ENCODE data around the gene FGD5. TPM values are rescaled to one million over a fixed set of nuclear protein-coding genes. Genes with fewer than 3 reads are reported as not detected.

The FGD5 gene
- polyA plus RNA-seq, 1 of the 3 experiments (the other 2 are of a cell fraction) = not detected

GRCh38 chr3:14796403-14797077, 22.2 kb upstream of the FGD5 start (continued):
- TF ChIP-seq USF2 (IDR thresholded peaks at IDR 0.05; ENCODE audit: borderline replicate concordance, low read depth, low read length) = no peak
- no peak for TF ChIP-seq RFX5 (IDR thresholded peaks at IDR 0.05; ENCODE audit: low read length)
- TF ChIP-seq REST (IDR thresholded peaks at IDR 0.05; ENCODE audit: low read depth, low read length) = no peak
- TF ChIP-seq, protein P1, sequence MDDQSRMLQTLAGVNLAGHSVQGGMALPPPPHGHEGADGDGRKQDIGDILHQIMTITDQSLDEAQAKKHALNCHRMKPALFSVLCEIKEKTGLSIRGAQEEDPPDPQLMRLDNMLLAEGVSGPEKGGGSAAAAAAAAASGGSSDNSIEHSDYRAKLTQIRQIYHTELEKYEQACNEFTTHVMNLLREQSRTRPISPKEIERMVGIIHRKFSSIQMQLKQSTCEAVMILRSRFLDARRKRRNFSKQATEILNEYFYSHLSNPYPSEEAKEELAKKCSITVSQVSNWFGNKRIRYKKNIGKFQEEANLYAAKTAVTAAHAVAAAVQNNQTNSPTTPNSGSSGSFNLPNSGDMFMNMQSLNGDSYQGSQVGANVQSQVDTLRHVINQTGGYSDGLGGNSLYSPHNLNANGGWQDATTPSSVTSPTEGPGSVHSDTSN (IDR thresholded peaks at IDR 0.05) = no peak
- no peak for TF ChIP-seq NFIC (IDR thresholded peaks at IDR 0.05; ENCODE audit: borderline replicate concordance)
- no peak for TF ChIP-seq POLR2AphosphoS5 (IDR thresholded peaks at IDR 0.05; ENCODE audit: low read depth, low read length)
- TF ChIP-seq TAF1 (IDR thresholded peaks at IDR 0.05; ENCODE audit: borderline replicate concordance, low read depth, low read length) = no peak
- TF ChIP-seq SIN3A (IDR thresholded peaks at IDR 0.05; ENCODE audit: borderline replicate concordance, low read depth, low read length) = no peak

DNA sequence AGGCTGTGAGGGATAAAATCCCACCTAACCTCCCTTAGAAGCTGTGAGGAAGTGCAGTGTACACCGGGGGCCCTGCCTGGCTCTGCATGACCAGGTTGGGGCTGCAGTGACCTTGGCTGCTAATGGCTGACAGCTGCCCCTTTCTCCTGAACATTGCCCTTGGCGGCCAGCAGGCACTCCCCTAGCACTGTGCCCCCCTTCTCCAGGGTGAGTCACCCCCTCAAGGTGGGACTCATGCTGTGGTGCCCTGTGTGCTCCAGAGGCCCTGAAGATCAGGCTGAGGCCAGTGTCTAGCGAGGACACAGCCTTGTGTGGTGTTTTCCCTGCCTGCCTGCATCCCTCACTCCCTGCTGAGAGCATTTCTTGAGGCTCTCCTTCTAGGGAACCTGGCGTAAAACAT, 21.0 kb upstream of the FGD5 start:
- no peak for DNase-seq
- H3F3A ChIP-seq (replicated peaks; ENCODE audit: insufficient read depth) = no peaks in the 10 kb centered on the region
- no peaks in the 10 kb centered on the region for H3K9me3 ChIP-seq
- 30% methylated on average over 3 of the region's 4 CpGs for WGBS (ENCODE audit: low lambda C conversion rate)
- no peaks in the 10 kb centered on the region for H3K79me2 ChIP-seq (ENCODE audit: insufficient read depth)
- POLR2A ChIA-PET = no interaction called here
- no peaks in the 10 kb centered on the region for H3K9me2 ChIP-seq
- no peak overlapping the region for H3K4me2 ChIP-seq
- H2AFZ ChIP-seq (ENCODE audit: low read depth) = no peak overlapping the region
- H3K36me3 ChIP-seq (replicated peaks in 1 of 2; ENCODE audit: control insufficient read depth in 1 of 2, insufficient read depth in 2 of 2, low read length in 1 of 2) = no peaks in the 10 kb centered on the region
- no peak overlapping the region for H3K27ac ChIP-seq (ENCODE audit: low read depth in 2 of 2, low read length in 1 of 2)
- CTCF ChIA-PET = interaction anchor here (0.7 to 2.1 kb wide), 5 partner anchors 25 to 129 kb away, joined by 3 to 9 read pairs (median 3); no protein-coding TSS in a partner anchor
- no peaks in the 10 kb centered on the region for H4K20me1 ChIP-seq (ENCODE audit: insufficient read depth)
- no peak overlapping the region for H3K9ac ChIP-seq
- no peak overlapping the region for H3K4me3 ChIP-seq (ENCODE audit: low read depth in 2 of 2, low read length in 1 of 2)
- no peaks in the 10 kb centered on the region; a peak in 1 of 4 replicates for H3K4me1 ChIP-seq (ENCODE audit: control insufficient read depth in 1 of 2, insufficient read depth in 2 of 2, low read depth in 1 of 2, low read length in 1 of 2)
- H3K27me3 ChIP-seq (ENCODE audit: insufficient read depth) = no peaks in the 10 kb centered on the region
- no peak for TF ChIP-seq MEF2A (IDR thresholded peaks at IDR 0.05; ENCODE audit: borderline replicate concordance, low read depth)
- no peak for TF ChIP-seq NRF1 (IDR thresholded peaks at IDR 0.05; ENCODE audit: low read depth, low read length)
- TF ChIP-seq FOXJ3 (CRISPR knock-in tag; IDR thresholded peaks at IDR 0.05) = no peak
- TF ChIP-seq REST (IDR thresholded peaks at IDR 0.05; ENCODE audit: low read depth, low read length) = no peak
- no peak for TF ChIP-seq RXRA (IDR thresholded peaks at IDR 0.05; ENCODE audit: borderline replicate concordance, low read depth)
- TF ChIP-seq FOXM1 (IDR thresholded peaks at IDR 0.05; ENCODE audit: low read depth) = no peak
- TF ChIP-seq, protein P1 (IDR thresholded peaks at IDR 0.05) = no peak
- no peak for TF ChIP-seq SIN3A (IDR thresholded peaks at IDR 0.05; ENCODE audit: borderline replicate concordance, low read depth, low read length)
- no peak for TF ChIP-seq RFX5 (IDR thresholded peaks at IDR 0.05; ENCODE audit: low read length)
- no peak for TF ChIP-seq CHD2 (IDR thresholded peaks at IDR 0.05; ENCODE audit: low read length, partially characterized antibody)
- TF ChIP-seq RAD21 (IDR thresholded peaks at IDR 0.05; ENCODE audit: low read length) = no peak
- TF ChIP-seq EP300 (IDR thresholded peaks at IDR 0.05; ENCODE audit: borderline replicate concordance in 1 of 2, low read depth in 1 of 2, low read length in 1 of 2) = no peak
- no peak for TF ChIP-seq FOSL2 (IDR thresholded peaks at IDR 0.05; ENCODE audit: borderline replicate concordance, low read depth)
- no peak for TF ChIP-seq SMC3 (IDR thresholded peaks at IDR 0.05; ENCODE audit: low read depth, low read length)

Data from SK-N-SH (cell line).